ENCODE measurements around the gene CDH4. TPM values are rescaled to one million over a fixed set of nuclear protein-coding genes. Genes with fewer than 3 reads are reported as not detected.

The CDH4 gene
- total RNA-seq, 4 donors from 2014 or later, result under 0.01 to 0.56 (median 0.19) TPM; not detected in 1

DNA sequence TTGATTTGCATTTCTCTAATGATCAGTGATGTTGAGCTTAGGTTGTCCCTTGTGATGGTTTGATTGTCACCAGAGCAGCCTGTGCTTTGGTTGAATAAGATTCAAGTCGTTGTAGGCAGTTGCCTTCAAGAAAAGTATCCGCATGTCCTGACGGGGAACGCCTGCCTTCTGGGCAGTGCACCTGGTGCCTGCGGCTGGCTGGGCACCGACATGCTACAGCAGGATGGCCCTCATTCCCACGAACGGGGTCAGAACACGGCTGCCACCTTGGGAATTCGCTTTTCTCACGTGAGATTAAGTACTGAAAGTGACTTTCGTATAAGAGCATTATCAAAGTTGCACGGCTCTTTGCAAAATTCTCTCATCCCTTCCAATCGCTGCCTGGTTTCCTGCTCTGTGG is 78.4 kb downstream of the CDH4 start:
- TF ChIP-seq, protein P1, sequence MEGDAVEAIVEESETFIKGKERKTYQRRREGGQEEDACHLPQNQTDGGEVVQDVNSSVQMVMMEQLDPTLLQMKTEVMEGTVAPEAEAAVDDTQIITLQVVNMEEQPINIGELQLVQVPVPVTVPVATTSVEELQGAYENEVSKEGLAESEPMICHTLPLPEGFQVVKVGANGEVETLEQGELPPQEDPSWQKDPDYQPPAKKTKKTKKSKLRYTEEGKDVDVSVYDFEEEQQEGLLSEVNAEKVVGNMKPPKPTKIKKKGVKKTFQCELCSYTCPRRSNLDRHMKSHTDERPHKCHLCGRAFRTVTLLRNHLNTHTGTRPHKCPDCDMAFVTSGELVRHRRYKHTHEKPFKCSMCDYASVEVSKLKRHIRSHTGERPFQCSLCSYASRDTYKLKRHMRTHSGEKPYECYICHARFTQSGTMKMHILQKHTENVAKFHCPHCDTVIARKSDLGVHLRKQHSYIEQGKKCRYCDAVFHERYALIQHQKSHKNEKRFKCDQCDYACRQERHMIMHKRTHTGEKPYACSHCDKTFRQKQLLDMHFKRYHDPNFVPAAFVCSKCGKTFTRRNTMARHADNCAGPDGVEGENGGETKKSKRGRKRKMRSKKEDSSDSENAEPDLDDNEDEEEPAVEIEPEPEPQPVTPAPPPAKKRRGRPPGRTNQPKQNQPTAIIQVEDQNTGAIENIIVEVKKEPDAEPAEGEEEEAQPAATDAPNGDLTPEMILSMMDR (IDR thresholded peaks at IDR 0.05), result no peak
- ATAC-seq (ENCODE audit: low FRiP score), result no peak
- DNase-seq (ENCODE audit: low spot score), result no peak

DNA sequence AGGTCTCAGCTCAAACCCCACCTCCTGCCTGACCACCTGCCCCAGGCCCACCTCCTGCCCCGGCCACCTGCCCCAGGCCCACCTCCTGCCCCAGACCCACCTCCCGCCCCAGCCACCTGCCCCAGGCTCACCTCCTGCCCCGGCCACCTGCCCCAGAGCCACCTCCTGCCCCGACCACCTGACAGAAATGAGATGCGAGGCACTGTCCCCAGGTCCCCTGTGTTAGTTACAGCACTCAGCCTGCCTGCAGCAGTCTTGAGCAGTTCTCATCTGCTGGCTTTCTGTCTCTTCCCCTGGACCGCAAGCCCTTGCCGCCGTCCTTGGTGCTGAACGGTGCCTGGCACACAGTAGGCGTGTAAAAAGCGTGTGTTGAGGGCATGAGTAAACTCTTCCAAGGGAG is 79.5 kb downstream of the CDH4 start:
- no peak for DNase-seq (ENCODE audit: low spot score)
- TF ChIP-seq, protein P1 (IDR thresholded peaks at IDR 0.05), result no peak
- peak; percentile 73 for ATAC-seq (ENCODE audit: low FRiP score)

DNA sequence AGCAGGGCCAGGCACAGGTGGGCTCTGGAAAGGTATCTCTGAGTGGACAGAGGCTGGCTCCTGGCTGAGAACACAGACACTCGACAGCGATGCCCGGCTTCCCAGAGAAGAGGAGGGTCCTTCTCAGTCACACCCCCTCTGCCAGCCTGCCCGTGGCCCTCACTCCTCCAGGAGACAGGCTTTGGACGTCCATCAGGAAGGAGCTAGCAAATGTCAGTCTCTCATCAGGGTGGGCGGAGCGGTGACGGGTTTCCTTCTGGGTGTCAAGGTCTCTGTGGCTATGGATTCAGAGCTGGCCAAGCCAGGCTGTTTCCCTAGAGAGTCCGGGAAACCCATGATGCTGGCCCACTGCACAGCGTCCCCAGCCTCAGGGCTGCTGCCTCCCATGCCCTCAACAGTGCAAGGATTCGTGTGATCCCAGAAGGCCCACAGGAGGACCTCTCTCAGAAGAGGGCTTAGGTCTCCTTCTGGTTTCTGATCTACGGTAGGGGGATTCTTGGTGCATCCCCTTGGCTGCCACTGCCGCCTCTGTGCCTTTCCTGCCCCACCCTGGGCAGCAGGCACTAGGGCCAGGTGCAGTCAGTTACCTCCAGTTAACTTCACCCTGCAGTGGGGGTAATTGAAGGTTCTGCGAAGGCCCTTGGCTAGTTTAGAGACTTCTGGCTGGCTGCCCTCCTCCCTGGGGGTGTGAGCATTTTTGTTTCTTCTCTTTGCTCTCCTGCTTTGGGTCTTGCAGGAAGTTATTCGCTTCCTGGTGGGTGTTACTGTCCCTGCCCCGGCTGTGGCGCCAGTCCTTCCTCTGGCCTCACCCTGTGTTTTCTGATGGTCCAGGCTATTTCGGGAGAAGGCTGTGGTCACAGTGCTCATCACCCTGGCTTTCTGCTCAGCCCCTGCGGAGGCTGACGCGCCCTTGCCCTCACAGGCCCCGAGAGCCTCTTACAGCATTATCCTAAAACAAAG is 80.2 kb downstream of the CDH4 start:
- DNase-seq (ENCODE audit: low spot score) (no peak), ATAC-seq (ENCODE audit: low FRiP score) (no peak)
- TF ChIP-seq, protein P1 (IDR thresholded peaks at IDR 0.05), result no peak

DNA sequence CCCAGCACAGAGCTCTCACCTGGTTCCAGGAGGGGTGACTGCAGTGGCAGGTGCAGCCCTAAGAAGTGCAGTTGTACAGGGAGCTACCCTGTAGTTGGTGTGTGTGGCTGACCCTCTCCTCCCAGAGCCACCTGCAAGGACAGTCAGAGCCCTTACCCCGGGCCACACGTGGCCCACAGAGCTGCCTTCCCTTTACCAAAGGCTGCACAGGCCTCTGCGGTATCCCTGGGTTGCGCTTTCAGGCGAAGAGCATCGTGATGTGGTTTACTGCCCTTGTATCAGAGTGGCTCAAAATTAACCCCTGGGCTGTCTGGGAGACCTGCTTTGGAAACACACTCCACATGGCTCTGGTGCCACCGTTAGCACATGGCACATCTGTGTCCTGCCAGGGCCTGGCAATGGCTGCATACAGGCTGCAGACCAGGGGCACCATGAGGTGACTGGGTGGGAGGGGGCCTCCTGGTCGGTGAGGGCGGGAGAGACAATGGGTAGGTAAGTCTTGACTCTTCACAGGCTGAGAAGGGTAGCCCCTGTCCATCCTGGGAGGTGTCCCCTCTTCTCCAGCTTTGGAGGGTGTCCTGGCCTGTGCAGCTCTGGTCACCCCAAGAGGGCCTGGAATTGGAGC is 81.5 kb downstream of the CDH4 start:
- no peak for DNase-seq (ENCODE audit: low spot score)
- ATAC-seq (ENCODE audit: low FRiP score), result no peak
- TF ChIP-seq, protein P1 (IDR thresholded peaks at IDR 0.05), result no peak

DNA sequence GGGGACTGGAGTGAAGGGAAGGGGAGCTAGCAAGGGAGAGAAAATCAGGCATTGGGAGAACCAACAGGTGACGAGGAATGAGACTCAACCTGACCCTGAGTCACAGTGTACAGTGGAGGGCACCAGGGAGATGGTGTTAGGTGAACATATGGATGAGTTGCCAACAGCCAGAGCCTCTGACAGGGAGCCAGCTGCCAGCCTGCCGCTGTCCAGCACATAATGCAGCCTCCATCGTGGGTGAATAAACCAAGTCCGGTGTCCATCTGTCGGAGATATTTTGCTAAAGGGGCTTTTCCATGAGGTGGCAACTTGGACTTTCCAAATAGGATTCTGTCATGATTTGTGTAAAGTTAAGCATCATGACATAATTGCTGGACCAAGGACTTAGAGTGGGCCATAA is 88.1 kb downstream of the CDH4 start:
- DNase-seq (ENCODE audit: low spot score) (no peak), ATAC-seq (ENCODE audit: low FRiP score) (no peak)
- TF ChIP-seq, protein P1 (IDR thresholded peaks at IDR 0.05), result no peak

DNA sequence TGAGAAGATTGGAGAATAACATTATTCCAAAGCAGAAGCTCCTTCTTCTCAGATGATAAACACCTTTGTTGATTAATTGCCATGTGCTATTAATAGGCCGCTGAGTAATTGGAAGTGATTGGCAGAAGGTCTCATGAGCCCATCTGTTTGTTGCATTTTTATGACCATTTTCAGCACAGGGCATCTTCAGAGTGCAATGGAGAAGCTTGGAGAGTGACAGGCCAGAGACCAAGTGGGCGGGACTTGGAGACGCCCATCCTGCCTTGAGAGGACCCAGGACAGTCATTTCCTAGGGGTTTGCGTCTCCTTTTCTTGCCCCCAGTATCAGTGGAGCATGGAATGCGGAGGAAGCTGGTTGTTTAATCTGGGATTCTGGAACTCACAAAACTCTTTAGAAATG is 89.5 kb downstream of the CDH4 start:
- ATAC-seq (ENCODE audit: low FRiP score) (no peak), DNase-seq (ENCODE audit: low spot score) (no peak)
- TF ChIP-seq, protein P1 (IDR thresholded peaks at IDR 0.05), result no peak
